ENCODE results near the gene VAPB.

DNA sequence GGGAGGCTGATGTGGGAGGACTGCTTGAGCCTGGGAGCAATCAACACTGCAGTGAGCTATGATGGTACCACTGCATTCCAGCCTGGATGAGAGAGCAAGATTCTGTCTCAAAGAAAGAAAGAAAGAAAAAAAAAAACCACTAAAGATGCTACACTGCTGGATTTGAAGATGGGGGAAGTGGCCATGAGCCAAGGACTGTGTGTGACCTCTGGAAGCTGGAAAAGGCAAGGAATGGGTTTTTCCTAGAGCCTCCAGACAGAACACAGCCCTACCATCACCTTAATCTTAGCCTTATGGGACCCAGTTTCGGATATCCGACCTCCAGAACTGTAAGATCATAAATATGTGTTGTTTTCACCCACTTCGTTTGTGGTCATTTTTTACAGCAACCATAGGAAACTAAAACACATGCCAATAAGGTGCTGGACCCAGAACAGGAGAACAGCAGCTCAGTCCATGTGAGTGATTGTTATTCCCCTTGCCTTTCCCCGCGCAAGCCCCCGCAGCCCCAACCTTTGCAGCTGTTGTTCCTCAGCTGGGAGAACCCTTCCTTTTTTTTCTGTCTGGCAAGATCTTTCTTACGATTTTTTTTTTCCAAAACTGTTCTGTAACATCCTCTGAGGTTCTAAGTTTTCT lies 11.1 kb upstream of the VAPB start:
- TF ChIP-seq CTCF (IDR thresholded peaks at IDR 0.05), result no peak
- no peak for TF ChIP-seq POLR2A (IDR thresholded peaks at IDR 0.05)

All from lower leg skin (tissue), 3 donors.